Erythroblast (primary cell): ENCODE measurements around the gene RBFOX1.

ENCODE experiments used
- DNase-seq, 2 experiments: peaks; one replicate each; lab custom pipeline; 2025; lab: John Stamatoyannopoulos, UW
- GATA1 ChIP-seq: IDR thresholded peaks from 2 replicates; pipeline ENCODE4 v1.6.1; 2011; ENCODE audit warnings: low read depth, mild to moderate bottlenecking, control low read depth, low read length, moderate library complexity
- POLR2A ChIP-seq: IDR thresholded peaks from 2 replicates; pipeline ENCODE4 v1.6.1; 2011; ENCODE audit warnings: mild to moderate bottlenecking, low read length

RBFOX1 gene

GRCh38 chr16:7342598-7342997 is 10.0 kb downstream of the RBFOX1 start:
- TF ChIP-seq POLR2A (no peak), GATA1 (no peak)
- no peak for DNase-seq

GRCh38 chr16:7343243-7343642 is 10.6 kb downstream of the RBFOX1 start:
- DNase-seq = no peak
- no peak for TF ChIP-seq POLR2A
- no peak for TF ChIP-seq GATA1

DNA sequence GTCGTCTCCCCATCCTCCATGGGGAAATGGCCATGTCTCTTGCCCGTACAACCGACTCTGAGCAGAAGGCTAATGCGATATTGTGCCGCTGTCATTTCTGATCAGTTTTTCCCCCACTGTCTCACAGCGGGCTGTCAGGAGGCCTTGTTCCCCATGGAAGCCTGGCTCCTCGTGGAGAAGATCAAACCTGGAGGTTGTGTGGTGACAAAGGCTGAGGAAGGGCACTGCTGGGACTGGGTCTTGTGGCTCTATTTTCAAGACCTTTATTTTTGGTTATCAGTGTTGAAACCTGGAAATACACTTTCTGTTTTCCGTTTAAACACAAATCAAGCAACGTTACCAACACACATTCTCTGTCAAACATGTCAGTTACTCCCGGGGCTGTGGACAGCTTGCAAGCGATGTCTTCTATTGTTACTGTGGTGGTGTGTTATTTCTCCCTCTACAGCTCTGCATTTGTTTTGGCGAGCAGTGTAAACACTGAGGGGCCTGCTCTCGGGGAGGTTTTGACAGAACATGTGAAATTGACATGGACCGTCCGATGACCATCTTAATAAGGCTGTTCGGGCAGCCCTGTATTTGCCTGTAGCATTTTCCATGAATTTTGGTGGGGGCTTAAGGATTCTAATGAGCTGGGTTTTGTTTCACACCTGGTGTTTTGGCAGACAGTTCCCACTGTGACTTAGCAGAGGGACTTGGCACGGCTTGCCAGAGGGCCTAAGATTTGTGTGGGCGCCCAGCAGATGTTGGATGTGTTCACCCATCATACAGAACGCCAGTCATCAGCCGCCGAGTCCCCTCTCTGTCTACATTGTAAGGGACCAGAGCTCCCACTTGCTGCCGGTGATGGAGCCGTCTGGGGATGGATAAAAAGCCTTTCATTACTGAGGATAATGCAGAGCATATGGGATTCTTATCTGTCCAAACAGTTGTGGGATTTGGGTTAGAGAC is 12.5 kb downstream of the RBFOX1 start:
- DNase-seq = no peak
- TF ChIP-seq POLR2A (no peak), GATA1 (no peak)

- TF ChIP-seq POLR2A = no peak
- TF ChIP-seq GATA1 = no peak
Measured at GRCh38 chr16:7350806-7351205, 18.2 kb downstream of the RBFOX1 start.

DNA sequence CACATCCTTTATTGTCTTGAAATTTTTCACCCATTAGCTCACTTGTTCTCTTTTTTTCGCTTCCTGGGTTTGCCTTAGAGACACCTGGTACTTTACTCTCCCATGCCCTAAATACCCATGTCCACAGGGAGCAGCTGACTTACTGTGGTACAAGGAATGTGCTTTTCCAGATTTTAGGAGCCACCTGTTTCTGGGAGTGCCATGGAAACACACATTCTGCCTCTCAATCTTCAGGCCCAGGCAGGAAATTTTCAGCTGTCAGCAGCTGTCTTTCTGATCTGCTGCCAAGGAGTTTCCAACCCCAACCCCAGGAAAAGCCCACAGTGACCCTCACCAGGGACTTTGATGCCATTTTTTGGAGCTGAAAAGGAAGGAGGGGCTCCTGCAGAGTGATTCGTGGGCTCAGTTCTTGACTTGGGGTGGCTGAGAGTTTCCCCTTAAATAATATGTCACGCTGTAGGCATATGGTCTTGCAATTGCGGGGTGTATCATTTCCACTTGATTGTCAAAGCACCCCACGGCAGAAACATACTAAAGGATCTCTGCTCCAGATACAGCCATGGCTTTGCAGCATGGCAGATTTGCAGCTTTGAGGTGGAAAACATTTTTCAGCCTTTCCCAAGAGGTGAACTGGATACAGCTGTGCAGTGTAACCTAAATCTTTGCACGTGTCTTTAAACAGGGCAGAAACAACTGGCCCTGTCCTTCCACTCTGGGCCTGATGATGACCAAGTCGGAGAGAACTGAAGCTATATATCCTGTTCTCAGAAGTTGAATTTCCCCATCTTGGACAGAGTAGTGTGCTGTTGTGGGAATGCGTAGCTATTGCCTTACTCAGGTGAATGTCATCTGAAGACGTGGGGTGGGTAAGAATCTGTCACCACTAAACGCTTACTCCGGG is 19.2 kb downstream of the RBFOX1 start:
- no peak for DNase-seq

More at GRCh38 chr16:7350806-7351205, 18.2 kb downstream of the RBFOX1 start:
- DNase-seq = no peak

DNA sequence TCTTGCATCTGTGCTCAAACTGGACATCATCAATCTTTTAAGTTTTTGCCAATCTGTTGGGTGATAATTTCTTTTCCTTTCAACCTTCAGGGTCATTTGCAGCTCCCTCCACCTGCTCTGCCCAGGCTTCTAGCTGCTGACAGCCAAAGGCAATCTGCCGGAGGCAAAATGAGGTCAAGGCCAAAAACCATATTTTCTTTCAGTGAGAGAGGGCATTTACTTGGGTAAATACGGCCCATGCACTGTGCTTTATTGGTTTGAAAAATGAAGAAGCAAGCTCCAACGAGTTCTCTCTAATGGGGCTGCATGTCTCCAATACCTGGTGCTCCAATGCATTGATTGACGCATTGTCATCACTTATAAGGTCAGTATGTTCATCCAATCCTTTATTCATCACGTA is 23.1 kb downstream of the RBFOX1 start:
- DNase-seq = no peak
- TF ChIP-seq GATA1 (no peak), POLR2A (no peak)

More for the DNA sequence above, 19.2 kb downstream of the RBFOX1 start:
- no peak for TF ChIP-seq POLR2A
- no peak for TF ChIP-seq GATA1

DNA sequence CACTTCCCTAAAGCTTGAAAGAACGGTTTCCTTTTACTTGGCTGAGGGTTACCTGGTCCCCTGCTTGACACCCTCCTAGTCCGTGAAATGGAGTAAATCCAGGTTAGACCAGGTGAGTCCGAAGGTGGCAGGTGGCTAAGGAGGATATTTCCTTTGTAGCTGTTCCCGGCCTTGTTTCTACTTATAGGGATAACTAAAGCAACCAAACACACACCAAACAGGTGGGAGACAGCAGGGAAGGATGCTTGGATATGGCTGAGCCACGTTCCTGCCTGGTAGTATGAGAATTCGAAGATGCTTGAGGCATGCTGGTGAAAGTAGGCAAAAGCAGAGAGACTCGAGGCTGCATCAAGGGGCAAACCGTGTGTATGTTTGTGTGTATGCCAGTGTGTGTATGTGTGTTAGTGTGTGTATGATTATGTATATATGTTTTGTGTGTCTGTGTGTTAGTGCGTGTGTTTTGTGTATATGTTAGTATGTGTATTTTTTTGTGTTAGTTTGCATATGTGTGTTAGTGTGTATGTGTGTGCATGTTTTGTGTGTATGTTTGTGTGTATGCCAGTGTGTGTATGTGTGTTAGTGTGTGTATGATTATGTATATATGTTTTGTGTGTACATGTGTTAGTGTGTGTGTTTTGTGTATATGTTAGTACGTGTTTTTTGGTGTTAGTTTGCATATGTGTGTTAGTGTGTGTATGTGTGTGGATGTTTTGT is 28.9 kb downstream of the RBFOX1 start:
- TF ChIP-seq POLR2A = no peak
- no peak for TF ChIP-seq GATA1
- no peak for DNase-seq

DNA sequence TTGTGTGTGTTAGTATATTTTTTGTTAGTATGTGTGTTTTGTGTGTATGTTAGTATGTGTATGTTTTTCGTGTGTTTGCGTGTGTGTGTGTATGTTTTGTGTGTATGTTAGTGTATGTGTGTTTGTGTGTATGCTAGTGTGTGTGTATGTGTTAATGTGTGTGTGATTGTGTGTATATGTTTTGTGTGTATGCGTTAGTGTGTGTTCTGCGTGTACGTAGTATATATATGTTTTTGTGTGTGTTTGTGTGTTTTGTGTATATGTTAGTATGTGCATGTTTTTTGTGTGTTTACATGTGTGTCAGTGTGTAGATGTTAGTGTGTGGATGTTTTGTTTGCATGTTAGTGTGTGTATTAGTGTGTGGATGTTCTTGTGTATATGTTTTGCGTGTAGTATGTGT is 29.6 kb downstream of the RBFOX1 start:
- no peak for DNase-seq
- TF ChIP-seq GATA1 (no peak), POLR2A (no peak)

- no peak for DNase-seq
- TF ChIP-seq GATA1 (no peak), POLR2A (no peak)
Measured at GRCh38 chr16:7363422-7364417, 31.1 kb downstream of the RBFOX1 start.

DNA sequence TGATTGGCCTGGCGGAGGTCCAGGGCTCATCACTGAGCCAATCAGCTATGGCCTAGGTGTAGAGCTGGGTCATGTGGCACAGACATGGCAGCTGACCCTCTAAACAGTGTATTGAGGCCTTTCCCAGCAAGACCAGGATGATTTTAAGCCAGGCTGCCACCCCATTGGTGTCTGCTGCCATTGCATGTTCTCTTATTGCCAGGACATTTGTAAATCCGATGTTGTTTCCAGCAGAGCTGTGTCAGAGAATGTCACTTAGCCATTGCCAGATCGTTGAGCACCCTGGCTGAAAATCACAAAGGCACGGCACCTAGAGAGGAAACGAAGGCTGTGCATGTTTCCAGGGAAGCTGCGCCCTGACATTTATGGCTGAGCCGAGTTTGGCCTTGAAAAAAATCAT is 33.4 kb downstream of the RBFOX1 start:
- no peak for TF ChIP-seq GATA1

GRCh38 chr16:7366993-7367880 is 34.6 kb downstream of the RBFOX1 start:
- DNase-seq = no peak
- no peak for TF ChIP-seq POLR2A
- no peak for TF ChIP-seq GATA1

More for the DNA sequence above, 33.4 kb downstream of the RBFOX1 start:
- no peak for DNase-seq

GRCh38 chr16:7369204-7369603 is 36.6 kb downstream of the RBFOX1 start:
- TF ChIP-seq GATA1 (no peak), POLR2A (no peak)
- no peak for DNase-seq
